Measurements from ENCODE around the gene PCDHB16.
"Not testable (repeated sequence)": the region's sequence is repeated elsewhere in the genome, so short reads cannot be mapped to it uniquely, and the experiment has no call there.

PCDHB16 gene

GRCh38 chr5:141184117-141184855 is 2.1 kb downstream of the PCDHB16 start:
- not testable (repeated sequence) for DNase-seq

DNA sequence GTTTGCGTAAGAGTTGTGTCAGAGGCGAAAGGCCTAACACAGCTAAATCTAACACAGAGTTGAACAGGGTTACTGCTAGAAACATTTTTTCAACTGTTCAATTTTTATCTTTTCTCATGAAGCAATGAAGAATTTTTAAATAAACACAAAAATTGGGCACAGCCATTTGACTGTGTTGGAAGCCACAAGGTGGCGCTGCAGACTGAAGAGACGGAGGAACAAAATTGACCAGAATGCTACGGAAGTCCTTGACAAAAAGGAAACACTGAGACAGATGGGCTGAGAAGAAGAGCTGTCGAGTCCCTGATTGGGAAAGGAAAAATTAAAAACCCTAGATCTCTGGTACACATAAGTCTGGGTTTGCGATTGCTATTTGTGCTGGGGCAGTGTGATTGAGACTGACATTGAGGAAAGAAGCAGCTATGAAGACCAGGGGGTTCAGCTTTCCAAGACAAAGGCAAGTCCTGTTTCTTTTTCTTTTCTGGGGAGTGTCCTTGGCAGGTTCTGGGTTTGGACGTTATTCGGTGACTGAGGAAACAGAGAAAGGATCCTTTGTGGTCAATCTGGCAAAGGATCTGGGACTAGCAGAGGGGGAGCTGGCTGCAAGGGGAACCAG is 4.8 kb downstream of the PCDHB16 start, which contains the start of gene PCDHB9:
Gene PCDHB9 (plus strand): TSS at position 265 of the 616 bp plus-strand sequence. CDS start 158 bp downstream, at position 423.
- no peak for DNase-seq

DNA sequence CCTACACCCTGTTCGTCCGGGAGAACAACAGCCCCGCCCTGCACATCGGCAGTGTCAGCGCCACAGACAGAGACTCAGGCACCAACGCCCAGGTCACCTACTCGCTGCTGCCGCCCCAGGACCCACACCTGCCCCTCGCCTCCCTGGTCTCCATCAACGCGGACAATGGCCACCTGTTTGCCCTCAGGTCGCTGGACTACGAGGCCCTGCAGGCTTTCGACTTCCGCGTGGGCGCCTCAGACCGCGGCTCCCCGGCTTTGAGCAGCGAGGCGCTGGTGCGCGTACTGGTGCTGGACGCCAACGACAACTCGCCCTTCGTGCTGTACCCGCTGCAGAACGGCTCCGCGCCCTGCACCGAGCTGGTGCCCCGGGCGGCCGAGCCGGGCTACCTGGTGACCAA is 6.5 kb downstream of the PCDHB16 start:
- DNase-seq = not testable (repeated sequence)

GRCh38 chr5:141189131-141189530 is 6.9 kb downstream of the PCDHB16 start:
- not testable (repeated sequence) for DNase-seq

DNA sequence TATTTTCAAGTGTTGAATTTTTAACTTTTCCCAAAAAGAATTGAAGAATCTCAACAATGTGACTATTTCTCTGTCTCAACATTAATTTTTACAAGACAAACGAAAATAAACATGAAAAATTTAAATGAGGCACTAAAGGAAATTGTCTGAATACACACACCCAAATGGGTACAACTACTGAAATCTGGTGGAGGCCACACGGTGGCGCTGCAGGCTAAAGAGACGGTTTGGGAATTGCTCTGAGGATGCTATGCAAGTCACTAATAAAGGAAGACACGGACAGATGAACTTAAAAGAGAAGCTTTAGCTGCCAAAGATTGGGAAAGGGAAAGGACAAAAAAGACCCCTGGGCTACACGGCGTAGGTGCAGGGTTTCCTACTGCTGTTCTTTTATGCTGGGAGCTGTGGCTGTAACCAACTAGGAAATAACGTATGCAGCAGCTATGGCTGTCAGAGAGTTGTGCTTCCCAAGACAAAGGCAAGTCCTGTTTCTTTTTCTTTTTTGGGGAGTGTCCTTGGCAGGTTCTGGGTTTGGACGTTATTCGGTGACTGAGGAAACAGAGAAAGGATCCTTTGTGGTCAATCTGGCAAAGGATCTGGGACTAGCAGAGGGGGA is 10.0 kb downstream of the PCDHB16 start, which contains the start of gene PCDHB10:
Gene PCDHB10 (plus strand): TSS at position 244 of the 616 bp plus-strand sequence. CDS start 200 bp downstream, at position 444.
- DNase-seq = no peak

DNA sequence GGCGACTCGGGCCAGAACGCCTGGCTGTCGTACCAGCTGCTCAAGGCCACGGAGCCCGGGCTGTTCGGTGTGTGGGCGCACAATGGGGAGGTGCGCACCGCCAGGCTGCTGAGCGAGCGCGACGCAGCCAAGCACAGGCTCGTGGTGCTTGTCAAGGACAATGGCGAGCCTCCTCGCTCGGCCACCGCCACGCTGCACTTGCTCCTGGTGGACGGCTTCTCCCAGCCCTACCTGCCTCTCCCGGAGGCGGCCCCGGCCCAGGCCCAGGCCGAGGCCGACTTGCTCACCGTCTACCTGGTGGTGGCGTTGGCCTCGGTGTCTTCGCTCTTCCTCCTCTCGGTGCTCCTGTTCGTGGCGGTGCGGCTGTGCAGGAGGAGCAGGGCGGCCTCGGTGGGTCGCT is 12.1 kb downstream of the PCDHB16 start:
- not testable (repeated sequence) for DNase-seq

DNA sequence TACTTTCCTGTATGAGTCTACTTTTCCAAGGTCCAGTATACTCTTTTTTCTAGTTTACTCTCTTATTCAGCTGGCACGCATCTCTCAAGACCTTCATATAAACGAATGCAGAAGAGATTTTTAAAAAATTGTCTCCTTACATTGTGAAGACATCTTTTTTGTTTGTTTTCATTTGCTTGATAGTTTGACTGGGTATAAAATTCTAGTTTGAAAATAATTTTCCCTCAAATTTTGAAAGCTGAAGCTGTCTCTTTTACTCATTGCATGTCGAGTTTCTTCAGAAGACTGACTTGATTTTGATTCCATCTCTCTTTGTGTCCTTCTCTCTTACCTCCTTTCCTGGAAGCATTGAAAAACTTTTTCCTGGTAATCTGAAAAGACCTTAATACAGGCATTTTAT is 14.2 kb downstream of the PCDHB16 start:
- no peak for DNase-seq

DNA sequence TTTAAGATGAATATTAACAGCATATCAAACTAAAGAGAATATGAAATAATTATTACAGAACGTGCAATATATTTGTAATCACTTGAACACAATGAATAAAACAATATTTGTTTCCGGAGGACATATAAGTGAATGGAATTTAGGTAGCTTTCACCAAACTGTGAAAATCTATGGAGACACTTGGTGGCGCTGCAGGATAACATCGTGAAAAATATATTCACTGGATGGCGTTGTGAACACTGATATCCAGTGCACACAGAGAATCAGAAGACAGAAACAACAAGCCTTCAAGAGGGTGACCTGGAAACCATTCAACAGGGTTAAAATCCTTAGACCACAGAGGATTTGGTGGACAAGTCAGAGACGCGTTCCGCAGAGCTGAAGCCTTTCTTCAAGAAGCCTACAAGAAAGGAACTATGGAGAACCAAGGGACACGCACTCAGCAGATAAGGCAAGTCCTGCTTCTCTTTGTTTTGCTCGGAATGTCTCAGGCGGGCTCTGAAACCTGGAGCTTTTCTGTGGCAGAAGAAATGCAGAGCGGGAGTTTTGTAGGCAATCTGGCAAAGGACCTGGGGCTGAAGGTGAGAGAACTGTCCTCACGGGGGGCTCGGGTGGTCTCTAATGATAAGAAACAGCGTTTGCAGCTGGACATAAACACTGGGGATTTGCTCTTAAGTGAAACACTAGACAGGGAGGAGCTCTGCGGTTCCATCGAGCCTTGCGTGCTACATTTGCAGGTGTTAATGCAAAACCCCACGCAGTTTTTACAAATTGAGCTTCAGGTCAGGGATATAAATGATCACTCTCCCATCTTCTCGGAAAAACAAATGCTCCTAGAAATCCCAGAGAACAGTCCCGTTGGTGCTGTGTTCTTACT is 17.4 kb downstream of the PCDHB16 start, which contains the start of gene PCDHB11:
Gene PCDHB11 (plus strand): TSS at position 269 of the 877 bp plus-strand sequence. CDS start 148 bp downstream, at position 417.
- no peak for DNase-seq

DNA sequence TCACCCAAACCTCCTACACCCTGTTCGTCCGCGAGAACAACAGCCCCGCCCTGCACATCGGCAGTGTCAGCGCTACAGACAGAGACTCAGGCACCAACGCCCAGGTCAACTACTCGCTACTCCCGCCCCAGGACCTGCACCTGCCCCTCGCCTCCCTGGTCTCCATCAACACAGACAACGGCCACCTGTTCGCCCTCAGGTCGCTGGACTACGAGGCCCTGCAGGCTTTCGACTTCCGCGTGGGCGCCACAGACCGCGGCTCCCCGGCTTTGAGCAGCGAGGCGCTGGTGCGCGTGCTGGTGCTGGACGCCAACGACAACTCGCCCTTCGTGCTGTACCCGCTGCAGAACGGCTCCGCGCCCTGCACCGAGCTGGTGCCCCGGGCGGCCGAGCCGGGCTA is 18.9 kb downstream of the PCDHB16 start:
- not testable (repeated sequence) for DNase-seq

DNA sequence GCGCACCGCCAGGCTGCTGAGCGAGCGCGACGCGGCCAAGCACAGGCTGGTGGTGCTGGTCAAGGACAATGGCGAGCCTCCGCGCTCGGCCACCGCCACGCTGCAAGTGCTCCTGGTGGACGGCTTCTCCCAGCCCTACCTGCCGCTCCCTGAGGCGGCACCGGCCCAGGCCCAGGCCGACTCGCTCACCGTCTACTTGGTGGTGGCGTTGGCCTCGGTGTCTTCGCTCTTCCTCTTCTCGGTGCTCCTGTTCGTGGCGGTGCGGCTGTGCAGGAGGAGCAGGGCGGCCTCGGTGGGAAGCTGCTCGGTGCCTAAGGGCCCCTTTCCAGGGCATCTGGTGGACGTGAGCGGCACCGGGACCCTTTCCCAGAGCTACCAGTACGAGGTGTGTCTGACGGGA is 19.5 kb downstream of the PCDHB16 start:
- not testable (repeated sequence) for DNase-seq

DNA sequence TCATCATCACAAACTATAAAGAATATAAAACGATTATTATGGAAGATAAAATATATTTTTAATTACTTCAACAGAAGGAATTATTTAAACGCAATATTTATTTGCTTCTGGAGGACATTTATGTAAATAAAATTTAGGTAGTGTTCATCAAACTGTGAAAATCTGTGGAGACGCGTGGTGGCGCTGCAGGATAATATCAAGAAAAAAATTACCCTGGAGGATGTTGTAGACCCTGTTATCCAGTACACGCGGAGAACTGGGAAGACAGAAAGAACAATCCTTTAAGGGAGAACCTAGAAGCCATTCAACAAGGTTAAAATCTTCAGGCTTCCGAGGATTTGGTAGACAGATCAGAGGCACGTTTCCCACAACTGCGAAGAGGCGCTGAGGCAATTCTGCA is 26.3 kb downstream of the PCDHB16 start, which contains the start of gene PCDHB12:
Gene PCDHB12 (plus strand): TSS at position 242 of the 400 bp plus-strand sequence. CDS start 189 bp downstream, outside the sequence.
- DNase-seq = no peak

DNA sequence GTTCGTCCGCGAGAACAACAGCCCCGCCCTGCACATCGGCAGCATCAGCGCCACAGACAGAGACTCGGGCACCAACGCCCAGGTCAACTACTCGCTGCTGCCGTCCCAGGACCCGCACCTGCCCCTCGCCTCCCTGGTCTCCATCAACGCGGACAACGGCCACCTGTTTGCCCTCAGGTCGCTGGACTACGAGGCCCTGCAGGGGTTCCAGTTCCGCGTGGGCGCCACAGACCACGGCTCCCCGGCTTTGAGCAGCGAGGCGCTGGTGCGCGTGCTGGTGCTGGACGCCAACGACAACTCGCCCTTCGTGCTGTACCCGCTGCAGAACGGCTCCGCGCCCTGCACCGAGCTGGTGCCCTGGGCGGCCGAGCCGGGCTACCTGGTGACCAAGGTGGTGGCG is 28.1 kb downstream of the PCDHB16 start:
- not testable (repeated sequence) for DNase-seq

DNA sequence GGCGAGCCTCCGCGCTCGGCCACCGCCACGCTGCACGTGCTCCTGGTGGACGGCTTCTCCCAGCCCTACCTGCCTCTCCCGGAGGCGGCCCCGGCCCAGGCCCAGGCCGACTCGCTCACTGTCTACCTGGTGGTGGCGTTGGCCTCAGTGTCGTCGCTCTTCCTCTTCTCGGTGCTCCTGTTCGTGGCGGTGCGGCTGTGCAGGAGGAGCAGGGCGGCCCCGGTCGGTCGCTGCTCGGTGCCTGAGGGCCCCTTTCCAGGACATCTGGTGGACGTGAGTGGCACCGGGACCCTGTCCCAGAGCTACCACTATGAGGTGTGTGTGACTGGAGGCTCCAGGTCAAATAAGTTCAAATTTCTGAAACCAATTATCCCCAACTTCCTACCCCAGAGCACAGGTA is 28.7 kb downstream of the PCDHB16 start:
- not testable (repeated sequence) for DNase-seq

- not testable (repeated sequence) for DNase-seq
These were observed 31.6 kb downstream of the PCDHB16 start, which contains the start of gene PCDHB13 for GRCh38 chr5:141213656-141214339. PCDHB13 (plus strand) TSS chr5:141213919; CDS start chr5:141214124, 205 bp downstream.

DNA sequence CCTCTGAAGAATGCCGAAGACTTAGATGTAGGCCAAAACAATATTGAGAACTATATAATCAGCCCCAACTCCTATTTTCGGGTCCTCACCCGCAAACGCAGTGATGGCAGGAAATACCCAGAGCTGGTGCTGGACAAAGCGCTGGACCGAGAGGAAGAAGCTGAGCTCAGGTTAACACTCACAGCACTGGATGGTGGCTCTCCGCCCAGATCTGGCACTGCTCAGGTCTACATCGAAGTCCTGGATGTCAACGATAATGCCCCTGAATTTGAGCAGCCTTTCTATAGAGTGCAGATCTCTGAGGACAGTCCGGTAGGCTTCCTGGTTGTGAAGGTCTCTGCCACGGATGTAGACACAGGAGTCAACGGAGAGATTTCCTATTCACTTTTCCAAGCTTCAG is 32.4 kb downstream of the PCDHB16 start:
- DNase-seq = not testable (repeated sequence)

GRCh38 chr5:141215504-141215903 is 33.3 kb downstream of the PCDHB16 start:
- not testable (repeated sequence) for DNase-seq

- not testable (repeated sequence) for DNase-seq
These were observed 33.8 kb downstream of the PCDHB16 start for GRCh38 chr5:141216035-141216434.

- peak; percentile 25 for DNase-seq
These were observed 41.1 kb downstream of the PCDHB16 start, which contains the start of gene PCDHB14 for GRCh38 chr5:141223112-141223783. PCDHB14 (plus strand) TSS chr5:141223343; CDS start chr5:141223506, 163 bp downstream.

- DNase-seq = not testable (repeated sequence)
These were observed 42.7 kb downstream of the PCDHB16 start for GRCh38 chr5:141224844-141225243.

GRCh38 chr5:141225421-141225820 is 43.2 kb downstream of the PCDHB16 start:
- not testable (repeated sequence) for DNase-seq
